ENCODE measurements around the gene SERINC1. TPM values are rescaled to one million over a fixed set of nuclear protein-coding genes. Genes with fewer than 3 reads are reported as not detected.

Gene SERINC1
- polyA plus RNA-seq, 2 of the 4 experiments (the other 2 are of a cell fraction) = 71.6 to 112 TPM

DNA sequence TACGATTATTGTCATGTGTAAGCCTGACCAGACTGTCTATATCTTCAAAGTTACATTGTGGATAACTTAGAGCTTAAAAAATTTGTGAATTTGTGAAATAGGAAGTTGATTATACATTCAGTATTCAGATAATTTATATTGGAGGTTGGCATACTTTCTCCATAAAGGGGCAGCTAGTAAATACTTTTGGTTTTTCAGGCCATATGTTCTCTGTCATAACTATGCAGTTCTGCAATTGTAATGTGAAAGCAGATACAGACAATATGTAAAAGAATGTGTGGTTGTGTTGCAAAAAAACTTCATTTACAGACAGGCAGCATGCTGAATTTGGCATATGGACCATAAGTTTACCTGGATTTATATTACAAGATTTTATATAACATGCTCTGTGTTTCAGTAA is 42.8 kb downstream of the SERINC1 start:
- WGBS (ENCODE audit: missing lambda C conversion rate) = 82% methylated on average over 1 of the region's 1 CpG
- no peak overlapping the region for H3K27ac ChIP-seq
- no peak for FAIRE-seq
- no peak for ATAC-seq
- H3K4me3 ChIP-seq = no peak overlapping the region
- H3K9me3 ChIP-seq = no peaks in the 10 kb centered on the region
- H3K4me2 ChIP-seq = no peak overlapping the region
- DNase-seq (ENCODE audit: low read depth in 1 of 2, low spot score in 1 of 2) = no peak
- POLR2A ChIA-PET = no interaction called here
- TF ChIP-seq SMC3 (IDR thresholded peaks at IDR 0.05) (no peak), FOSB (CRISPR knock-in tag; IDR thresholded peaks at IDR 0.05) (no peak), TFCP2L1 (CRISPR knock-in tag; IDR thresholded peaks at IDR 0.05) (no peak), CHD2 (IDR thresholded peaks at IDR 0.05; ENCODE audit: low read length, partially characterized antibody) (no peak), HOXB13 (CRISPR knock-in tag; IDR thresholded peaks at IDR 0.05; ENCODE audit: low read depth) (no peak), TP53 (CRISPR knock-in tag; IDR thresholded peaks at IDR 0.05) (no peak), FOXS1 (CRISPR knock-in tag; IDR thresholded peaks at IDR 0.05) (no peak), POLR2A (IDR thresholded peaks at IDR 0.05; ENCODE audit: low read length) (no peak), ZFP36 (IDR thresholded peaks at IDR 0.05; ENCODE audit: borderline replicate concordance, partially characterized antibody) (no peak), SREBF2 (IDR thresholded peaks at IDR 0.05) (no peak), ZC3H11A (IDR thresholded peaks at IDR 0.05) (no peak), FOSL2 (IDR thresholded peaks at IDR 0.05) (no peak), FOSL2 (CRISPR knock-in tag; IDR thresholded peaks at IDR 0.05) (no peak), CBX8 (IDR thresholded peaks at IDR 0.05) (no peak), MAZ (IDR thresholded peaks at IDR 0.05; ENCODE audit: borderline replicate concordance, low read depth, low read length) (no peak), RFX5 (IDR thresholded peaks at IDR 0.05) (no peak), MYC (IDR thresholded peaks at IDR 0.05; ENCODE audit: borderline replicate concordance, low read length) (no peak), RCOR1 (IDR thresholded peaks at IDR 0.05; ENCODE audit: low read depth, low read length) (no peak)
- TF ChIP-seq, protein P1, sequence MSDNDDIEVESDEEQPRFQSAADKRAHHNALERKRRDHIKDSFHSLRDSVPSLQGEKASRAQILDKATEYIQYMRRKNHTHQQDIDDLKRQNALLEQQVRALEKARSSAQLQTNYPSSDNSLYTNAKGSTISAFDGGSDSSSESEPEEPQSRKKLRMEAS (IDR thresholded peaks at IDR 0.05) = no peak
- TF ChIP-seq, protein P2, sequence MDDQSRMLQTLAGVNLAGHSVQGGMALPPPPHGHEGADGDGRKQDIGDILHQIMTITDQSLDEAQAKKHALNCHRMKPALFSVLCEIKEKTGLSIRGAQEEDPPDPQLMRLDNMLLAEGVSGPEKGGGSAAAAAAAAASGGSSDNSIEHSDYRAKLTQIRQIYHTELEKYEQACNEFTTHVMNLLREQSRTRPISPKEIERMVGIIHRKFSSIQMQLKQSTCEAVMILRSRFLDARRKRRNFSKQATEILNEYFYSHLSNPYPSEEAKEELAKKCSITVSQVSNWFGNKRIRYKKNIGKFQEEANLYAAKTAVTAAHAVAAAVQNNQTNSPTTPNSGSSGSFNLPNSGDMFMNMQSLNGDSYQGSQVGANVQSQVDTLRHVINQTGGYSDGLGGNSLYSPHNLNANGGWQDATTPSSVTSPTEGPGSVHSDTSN (IDR thresholded peaks at IDR 0.05) = no peak
- H3K4me1 ChIP-seq = no peaks in the 10 kb centered on the region
- CTCF ChIA-PET = no interaction called here

DNA sequence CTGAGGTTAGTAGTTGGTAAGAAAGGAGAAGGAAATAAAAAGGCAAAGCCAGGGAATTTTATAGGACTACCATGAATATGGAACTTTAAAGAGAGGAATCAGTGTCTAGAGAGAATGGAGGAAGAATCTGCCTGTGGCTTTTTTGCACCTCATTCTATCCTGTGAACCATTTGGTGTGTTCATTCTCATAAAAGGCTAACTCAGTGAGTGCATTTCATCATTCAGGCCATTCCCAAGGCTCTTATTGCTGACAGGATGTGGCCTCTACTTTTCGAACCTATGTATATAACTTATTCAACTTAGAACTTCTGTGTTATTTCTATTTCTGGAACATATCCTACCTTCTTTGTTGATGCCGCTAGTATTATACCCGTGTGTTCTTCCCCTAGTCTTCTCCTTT is 45.0 kb downstream of the SERINC1 start:
- no peaks in the 10 kb centered on the region for H3K4me1 ChIP-seq
- H3K27ac ChIP-seq = no peak overlapping the region
- WGBS (ENCODE audit: missing lambda C conversion rate) = 93% methylated on average over 3 of the region's 3 CpGs
- no peak overlapping the region for H3K4me3 ChIP-seq
- H3K9me3 ChIP-seq = no peaks in the 10 kb centered on the region
- TF ChIP-seq HDAC2 (IDR thresholded peaks at IDR 0.05) (no peak), ESRRA (IDR thresholded peaks at IDR 0.05; ENCODE audit: borderline replicate concordance, low read length) (no peak), HOXA7 (CRISPR knock-in tag; IDR thresholded peaks at IDR 0.05) (no peak), RNF2 (IDR thresholded peaks at IDR 0.05; ENCODE audit: borderline replicate concordance, low read depth) (no peak)
- TF ChIP-seq, protein P3, sequence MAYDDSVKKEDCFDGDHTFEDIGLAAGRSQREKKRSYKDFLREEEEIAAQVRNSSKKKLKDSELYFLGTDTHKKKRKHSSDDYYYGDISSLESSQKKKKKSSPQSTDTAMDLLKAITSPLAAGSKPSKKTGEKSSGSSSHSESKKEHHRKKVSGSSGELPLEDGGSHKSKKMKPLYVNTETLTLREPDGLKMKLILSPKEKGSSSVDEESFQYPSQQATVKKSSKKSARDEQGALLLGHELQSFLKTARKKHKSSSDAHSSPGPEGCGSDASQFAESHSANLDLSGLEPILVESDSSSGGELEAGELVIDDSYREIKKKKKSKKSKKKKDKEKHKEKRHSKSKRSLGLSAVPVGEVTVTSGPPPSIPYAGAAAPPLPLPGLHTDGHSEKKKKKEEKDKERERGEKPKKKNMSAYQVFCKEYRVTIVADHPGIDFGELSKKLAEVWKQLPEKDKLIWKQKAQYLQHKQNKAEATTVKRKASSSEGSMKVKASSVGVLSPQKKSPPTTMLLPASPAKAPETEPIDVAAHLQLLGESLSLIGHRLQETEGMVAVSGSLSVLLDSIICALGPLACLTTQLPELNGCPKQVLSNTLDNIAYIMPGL (CRISPR knock-in tag; IDR thresholded peaks at IDR 0.05; ENCODE audit: borderline replicate concordance) = no peak
- ChIA-PET CTCF (interaction anchor here (1.6 kb wide), 2 partner anchors 13 to 104 kb away, joined by 3 read pairs; no protein-coding TSS in a partner anchor), POLR2A (no interaction called here)
- no peak overlapping the region for H3K4me2 ChIP-seq
- ATAC-seq (no peak), DNase-seq (ENCODE audit: low read depth in 1 of 2, low spot score in 1 of 2) (no peak), FAIRE-seq (no peak)

DNA sequence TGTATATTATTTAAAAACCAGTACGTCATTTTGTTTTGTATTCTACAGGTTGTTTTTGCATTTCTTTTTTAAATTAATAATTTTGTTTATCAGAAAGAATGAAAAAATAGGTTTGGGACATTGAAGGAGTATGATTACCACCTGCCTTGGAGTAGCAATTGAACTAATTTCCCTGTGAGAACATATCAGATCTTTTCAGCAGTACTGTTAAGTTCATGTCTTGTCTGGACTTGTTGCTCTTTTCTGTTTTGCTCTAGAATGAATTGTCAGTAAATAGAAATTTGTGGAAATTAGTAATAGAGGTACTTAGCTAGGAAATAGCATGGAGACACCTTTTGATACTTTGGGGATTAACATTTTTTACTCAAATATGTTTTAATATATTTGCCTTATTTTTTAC is 47.9 kb downstream of the SERINC1 start:
- 85% methylated on average over 1 of the region's 1 CpG for WGBS (ENCODE audit: missing lambda C conversion rate)
- no peak for FAIRE-seq
- H3K4me3 ChIP-seq = no peak overlapping the region
- no peaks in the 10 kb centered on the region for H3K9me3 ChIP-seq
- H3K4me1 ChIP-seq = no peaks in the 10 kb centered on the region
- no peak overlapping the region for H3K27ac ChIP-seq
- no peak overlapping the region for H3K4me2 ChIP-seq
- ChIA-PET CTCF (interaction anchor here (0.6 kb wide), 1 partner anchor 26 kb away, joined by 3 read pairs; no protein-coding TSS in a partner anchor), POLR2A (no interaction called here)
- DNase-seq (ENCODE audit: low read depth in 1 of 2, low spot score in 1 of 2) = no peak
- no peak for ATAC-seq
- TF ChIP-seq KDM5A (IDR thresholded peaks at IDR 0.05) (no peak), NPAS2 (CRISPR knock-in tag; IDR thresholded peaks at IDR 0.05; ENCODE audit: borderline replicate concordance) (no peak), FOXS1 (CRISPR knock-in tag; IDR thresholded peaks at IDR 0.05) (no peak), TFCP2L1 (CRISPR knock-in tag; IDR thresholded peaks at IDR 0.05) (no peak), MYC (IDR thresholded peaks at IDR 0.05; ENCODE audit: borderline replicate concordance, low read length) (no peak), JUNB (IDR thresholded peaks at IDR 0.05) (no peak), RCOR1 (IDR thresholded peaks at IDR 0.05; ENCODE audit: low read depth, low read length) (no peak), PHF8 (IDR thresholded peaks at IDR 0.05; ENCODE audit: borderline replicate concordance, low read depth) (no peak), NFE2L2 (conservative IDR thresholded peaks at IDR 0.05; ENCODE audit: low read length) (no peak), CBX2 (IDR thresholded peaks at IDR 0.05; ENCODE audit: borderline replicate concordance, low read depth) (no peak)
- TF ChIP-seq, protein P4, sequence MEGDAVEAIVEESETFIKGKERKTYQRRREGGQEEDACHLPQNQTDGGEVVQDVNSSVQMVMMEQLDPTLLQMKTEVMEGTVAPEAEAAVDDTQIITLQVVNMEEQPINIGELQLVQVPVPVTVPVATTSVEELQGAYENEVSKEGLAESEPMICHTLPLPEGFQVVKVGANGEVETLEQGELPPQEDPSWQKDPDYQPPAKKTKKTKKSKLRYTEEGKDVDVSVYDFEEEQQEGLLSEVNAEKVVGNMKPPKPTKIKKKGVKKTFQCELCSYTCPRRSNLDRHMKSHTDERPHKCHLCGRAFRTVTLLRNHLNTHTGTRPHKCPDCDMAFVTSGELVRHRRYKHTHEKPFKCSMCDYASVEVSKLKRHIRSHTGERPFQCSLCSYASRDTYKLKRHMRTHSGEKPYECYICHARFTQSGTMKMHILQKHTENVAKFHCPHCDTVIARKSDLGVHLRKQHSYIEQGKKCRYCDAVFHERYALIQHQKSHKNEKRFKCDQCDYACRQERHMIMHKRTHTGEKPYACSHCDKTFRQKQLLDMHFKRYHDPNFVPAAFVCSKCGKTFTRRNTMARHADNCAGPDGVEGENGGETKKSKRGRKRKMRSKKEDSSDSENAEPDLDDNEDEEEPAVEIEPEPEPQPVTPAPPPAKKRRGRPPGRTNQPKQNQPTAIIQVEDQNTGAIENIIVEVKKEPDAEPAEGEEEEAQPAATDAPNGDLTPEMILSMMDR (IDR thresholded peaks at IDR 0.05) = no peak
- TF ChIP-seq, protein P5, sequence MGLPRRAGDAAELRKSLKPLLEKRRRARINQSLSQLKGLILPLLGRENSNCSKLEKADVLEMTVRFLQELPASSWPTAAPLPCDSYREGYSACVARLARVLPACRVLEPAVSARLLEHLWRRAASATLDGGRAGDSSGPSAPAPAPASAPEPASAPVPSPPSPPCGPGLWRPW (IDR thresholded peaks at IDR 0.05) = no peak
